ENCODE results near the gene KCNH1.
"Not testable (repeated sequence)": the region's sequence is repeated elsewhere in the genome, so short reads cannot be mapped to it uniquely, and the experiment has no call there.

KCNH1 gene

GRCh38 chr1:210949940-210950546 is 183.9 kb downstream of the KCNH1 start:
- not testable (repeated sequence) for H3K36me3 ChIP-seq (ENCODE audit: control insufficient read depth, insufficient read depth, low read length); H3K9me3 ChIP-seq (ENCODE audit: control insufficient read depth, insufficient read depth, low read length); H3K9ac ChIP-seq (ENCODE audit: low read depth, low read length); H3K27me3 ChIP-seq (ENCODE audit: control insufficient read depth, insufficient read depth, low read length); H3K27ac ChIP-seq (ENCODE audit: low read depth, low read length); H3K4me3 ChIP-seq (ENCODE audit: low read depth, low read length); H3K4me1 ChIP-seq (ENCODE audit: control insufficient read depth, insufficient read depth, low read length)

- Histone ChIP-seq H3K9me3 (ENCODE audit: control insufficient read depth, insufficient read depth, low read length) (no peaks in the 10 kb centered on the region), H3K4me1 (ENCODE audit: control insufficient read depth, insufficient read depth, low read length) (no peaks in the 10 kb centered on the region), H3K9ac (ENCODE audit: low read depth, low read length) (no peak overlapping the region), H3K27ac (ENCODE audit: low read depth, low read length) (no peak overlapping the region), H3K36me3 (ENCODE audit: control insufficient read depth, insufficient read depth, low read length) (no peaks in the 10 kb centered on the region), H3K27me3 (ENCODE audit: control insufficient read depth, insufficient read depth, low read length) (no peaks in the 10 kb centered on the region), H3K4me3 (ENCODE audit: low read depth, low read length) (no peak overlapping the region)
These were observed 184.5 kb downstream of the KCNH1 start for GRCh38 chr1:210949489-210949888.

DNA sequence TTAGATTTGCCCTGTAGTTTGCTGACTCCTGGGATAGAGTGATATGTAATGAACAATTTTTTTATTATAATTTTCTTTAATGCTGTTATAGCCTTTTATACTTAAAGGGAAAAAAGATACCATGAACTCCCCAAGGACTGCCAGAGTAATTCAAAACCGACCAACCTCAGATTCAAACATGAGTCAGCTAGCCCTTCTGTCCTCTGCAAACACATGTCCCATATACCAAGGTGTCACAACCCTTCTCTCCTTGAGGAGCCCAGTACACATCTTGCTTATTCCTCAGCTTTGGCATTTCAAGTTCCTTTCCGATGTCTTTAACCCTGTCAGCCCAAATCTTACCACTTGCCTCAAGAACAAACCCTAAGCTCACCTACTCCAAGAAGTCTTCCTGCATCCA is 184.9 kb downstream of the KCNH1 start:
- Histone ChIP-seq H3K9ac (ENCODE audit: low read depth, low read length) (no peak overlapping the region), H3K36me3 (ENCODE audit: control insufficient read depth, insufficient read depth, low read length) (no peaks in the 10 kb centered on the region), H3K4me1 (ENCODE audit: control insufficient read depth, insufficient read depth, low read length) (no peaks in the 10 kb centered on the region), H3K27me3 (ENCODE audit: control insufficient read depth, insufficient read depth, low read length) (no peaks in the 10 kb centered on the region), H3K27ac (ENCODE audit: low read depth, low read length) (no peak overlapping the region), H3K4me3 (ENCODE audit: low read depth, low read length) (no peak overlapping the region), H3K9me3 (ENCODE audit: control insufficient read depth, insufficient read depth, low read length) (no peaks in the 10 kb centered on the region)

DNA sequence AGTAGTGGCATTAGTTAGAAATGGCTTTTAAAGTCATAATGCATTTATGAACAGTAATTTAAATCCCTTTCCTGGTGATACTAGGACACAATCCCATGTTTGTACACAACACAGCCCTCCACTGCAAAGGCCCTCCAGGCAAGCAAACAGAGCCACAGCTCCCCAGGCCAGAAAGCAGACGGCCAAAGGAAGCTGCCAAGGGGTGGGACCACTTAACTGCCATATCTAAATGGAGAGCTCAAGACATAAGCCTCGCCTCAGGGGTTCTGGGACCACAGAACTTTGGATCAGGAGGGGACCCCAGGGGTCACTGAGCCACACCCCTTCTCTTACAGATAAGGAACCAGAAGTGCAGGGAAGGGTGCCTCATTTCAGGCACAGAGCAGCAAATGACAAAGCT is 189.7 kb downstream of the KCNH1 start:
- Histone ChIP-seq H3K4me3 (ENCODE audit: low read depth, low read length) (no peak overlapping the region), H3K27ac (ENCODE audit: low read depth, low read length) (no peak overlapping the region), H3K36me3 (ENCODE audit: control insufficient read depth, insufficient read depth, low read length) (no peaks in the 10 kb centered on the region), H3K27me3 (ENCODE audit: control insufficient read depth, insufficient read depth, low read length) (no peaks in the 10 kb centered on the region), H3K9ac (ENCODE audit: low read depth, low read length) (no peak overlapping the region), H3K4me1 (ENCODE audit: control insufficient read depth, insufficient read depth, low read length) (no peaks in the 10 kb centered on the region), H3K9me3 (ENCODE audit: control insufficient read depth, insufficient read depth, low read length) (no peaks in the 10 kb centered on the region)

DNA sequence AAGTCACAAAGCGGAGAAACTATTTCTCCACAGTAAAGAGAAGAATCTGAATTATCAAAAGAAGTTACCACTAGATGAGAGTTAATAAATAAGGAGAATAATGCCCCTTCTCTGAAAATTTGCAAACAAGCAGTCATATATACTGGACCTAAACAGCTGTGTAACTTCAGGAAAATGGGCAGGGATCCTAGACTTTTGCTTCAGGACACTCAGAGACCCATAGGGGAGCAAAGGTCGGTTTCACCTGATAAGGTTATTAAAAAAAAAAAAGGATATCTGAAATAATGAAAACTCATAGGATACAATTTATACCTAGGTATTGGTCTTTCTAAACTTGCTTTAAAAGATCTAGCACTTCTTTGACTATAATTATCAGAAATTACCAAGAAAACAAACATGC is 191.4 kb downstream of the KCNH1 start:
- Histone ChIP-seq H3K4me1 (ENCODE audit: control insufficient read depth, insufficient read depth, low read length) (no peaks in the 10 kb centered on the region), H3K9me3 (ENCODE audit: control insufficient read depth, insufficient read depth, low read length) (no peaks in the 10 kb centered on the region), H3K4me3 (ENCODE audit: low read depth, low read length) (no peak overlapping the region), H3K27me3 (ENCODE audit: control insufficient read depth, insufficient read depth, low read length) (no peaks in the 10 kb centered on the region), H3K27ac (ENCODE audit: low read depth, low read length) (no peak overlapping the region), H3K9ac (ENCODE audit: low read depth, low read length) (no peak overlapping the region), H3K36me3 (ENCODE audit: control insufficient read depth, insufficient read depth, low read length) (no peaks in the 10 kb centered on the region)

- no peaks in the 10 kb centered on the region for H3K9me3 ChIP-seq (ENCODE audit: control insufficient read depth, insufficient read depth, low read length)
- H3K27me3 ChIP-seq (ENCODE audit: control insufficient read depth, insufficient read depth, low read length): no peaks in the 10 kb centered on the region
- H3K9ac ChIP-seq (ENCODE audit: low read depth, low read length): no peak overlapping the region
- H3K4me1 ChIP-seq (ENCODE audit: control insufficient read depth, insufficient read depth, low read length): no peaks in the 10 kb centered on the region
- H3K27ac ChIP-seq (ENCODE audit: low read depth, low read length): no peak overlapping the region
- no peak overlapping the region for H3K4me3 ChIP-seq (ENCODE audit: low read depth, low read length)
- H3K36me3 ChIP-seq (ENCODE audit: control insufficient read depth, insufficient read depth, low read length): no peaks in the 10 kb centered on the region
These were observed 193.8 kb downstream of the KCNH1 start for GRCh38 chr1:210940081-210940617.

- Histone ChIP-seq H3K4me3 (ENCODE audit: low read depth, low read length) (no peak overlapping the region), H3K27ac (ENCODE audit: low read depth, low read length) (no peak overlapping the region), H3K9ac (ENCODE audit: low read depth, low read length) (no peak overlapping the region), H3K9me3 (ENCODE audit: control insufficient read depth, insufficient read depth, low read length) (no peaks in the 10 kb centered on the region), H3K4me1 (ENCODE audit: control insufficient read depth, insufficient read depth, low read length) (no peaks in the 10 kb centered on the region), H3K27me3 (ENCODE audit: control insufficient read depth, insufficient read depth, low read length) (no peaks in the 10 kb centered on the region), H3K36me3 (ENCODE audit: control insufficient read depth, insufficient read depth, low read length) (no peaks in the 10 kb centered on the region)
These were observed 195.5 kb downstream of the KCNH1 start for GRCh38 chr1:210938416-210938925.

DNA sequence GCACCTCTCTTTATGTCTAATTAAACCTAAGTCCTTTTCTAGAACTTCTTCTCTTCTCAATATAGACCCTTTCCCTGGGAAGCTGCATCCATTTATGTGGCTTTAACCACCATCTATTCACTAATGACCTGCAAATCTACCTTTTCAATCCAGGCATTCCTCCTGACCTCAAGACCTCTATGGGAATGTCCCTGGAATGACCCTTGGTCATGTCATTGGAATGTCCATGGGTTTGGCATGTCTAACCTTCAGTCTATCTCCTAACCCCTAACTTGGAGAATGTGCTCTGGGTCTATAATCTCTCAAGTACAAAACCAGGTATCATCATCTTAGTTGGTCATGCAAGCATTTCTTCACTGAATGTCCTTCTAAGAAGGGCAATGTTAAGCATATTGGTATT is 196.1 kb downstream of the KCNH1 start:
- Histone ChIP-seq H3K4me1 (ENCODE audit: control insufficient read depth, insufficient read depth, low read length) (no peaks in the 10 kb centered on the region), H3K27me3 (ENCODE audit: control insufficient read depth, insufficient read depth, low read length) (no peaks in the 10 kb centered on the region), H3K27ac (ENCODE audit: low read depth, low read length) (no peak overlapping the region), H3K4me3 (ENCODE audit: low read depth, low read length) (no peak overlapping the region), H3K9me3 (ENCODE audit: control insufficient read depth, insufficient read depth, low read length) (no peaks in the 10 kb centered on the region), H3K36me3 (ENCODE audit: control insufficient read depth, insufficient read depth, low read length) (no peaks in the 10 kb centered on the region), H3K9ac (ENCODE audit: low read depth, low read length) (no peak overlapping the region)

DNA sequence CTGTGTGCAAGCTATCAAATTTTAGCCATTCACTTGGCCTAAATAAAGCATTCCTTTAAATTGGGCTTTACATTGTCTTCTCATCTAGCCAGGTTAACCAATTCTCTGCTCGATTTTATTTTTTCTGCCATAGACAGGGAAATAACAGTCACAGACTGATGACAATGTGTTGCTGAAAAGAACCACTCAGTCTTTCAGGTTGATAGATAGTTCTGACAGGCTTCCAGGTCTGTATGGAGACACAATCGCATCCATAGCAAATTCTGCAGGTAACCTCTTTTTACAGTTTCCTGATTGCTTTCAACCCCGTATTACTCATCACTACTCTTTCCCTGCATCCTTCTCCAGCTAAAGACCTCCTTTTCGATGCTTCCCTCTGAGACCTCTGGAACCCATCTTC is 198.0 kb downstream of the KCNH1 start:
- H3K9ac ChIP-seq (ENCODE audit: low read depth, low read length): no peak overlapping the region
- H3K36me3 ChIP-seq (ENCODE audit: control insufficient read depth, insufficient read depth, low read length): no peaks in the 10 kb centered on the region
- H3K9me3 ChIP-seq (ENCODE audit: control insufficient read depth, insufficient read depth, low read length): no peaks in the 10 kb centered on the region
- H3K4me1 ChIP-seq (ENCODE audit: control insufficient read depth, insufficient read depth, low read length): no peaks in the 10 kb centered on the region
- H3K27me3 ChIP-seq (ENCODE audit: control insufficient read depth, insufficient read depth, low read length): no peaks in the 10 kb centered on the region
- H3K27ac ChIP-seq (ENCODE audit: low read depth, low read length): no peak overlapping the region
- no peak overlapping the region for H3K4me3 ChIP-seq (ENCODE audit: low read depth, low read length)

DNA sequence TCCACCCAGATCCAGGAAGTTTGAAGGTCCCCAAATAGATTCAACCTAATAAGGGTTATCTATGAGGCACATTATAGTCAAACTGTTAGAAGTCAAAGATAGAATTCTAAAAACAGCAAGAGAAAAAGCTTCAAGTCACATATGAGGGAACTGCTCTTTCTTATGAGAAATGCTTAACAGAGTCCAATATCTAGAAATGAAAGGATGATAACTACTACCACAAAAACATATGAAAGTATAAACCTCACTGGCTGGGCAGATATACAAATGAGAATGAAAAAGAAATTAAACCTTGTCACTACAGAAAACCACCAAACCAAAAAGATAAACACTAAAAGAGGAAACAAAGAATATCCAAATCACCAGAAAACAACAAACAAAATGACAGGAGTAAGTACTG is 201.8 kb downstream of the KCNH1 start:
- Histone ChIP-seq H3K36me3 (ENCODE audit: control insufficient read depth, insufficient read depth, low read length) (no peaks in the 10 kb centered on the region), H3K4me1 (ENCODE audit: control insufficient read depth, insufficient read depth, low read length) (no peaks in the 10 kb centered on the region), H3K9me3 (ENCODE audit: control insufficient read depth, insufficient read depth, low read length) (no peaks in the 10 kb centered on the region), H3K27ac (ENCODE audit: low read depth, low read length) (no peak overlapping the region), H3K9ac (ENCODE audit: low read depth, low read length) (no peak overlapping the region), H3K27me3 (ENCODE audit: control insufficient read depth, insufficient read depth, low read length) (no peaks in the 10 kb centered on the region), H3K4me3 (ENCODE audit: low read depth, low read length) (no peak overlapping the region)

DNA sequence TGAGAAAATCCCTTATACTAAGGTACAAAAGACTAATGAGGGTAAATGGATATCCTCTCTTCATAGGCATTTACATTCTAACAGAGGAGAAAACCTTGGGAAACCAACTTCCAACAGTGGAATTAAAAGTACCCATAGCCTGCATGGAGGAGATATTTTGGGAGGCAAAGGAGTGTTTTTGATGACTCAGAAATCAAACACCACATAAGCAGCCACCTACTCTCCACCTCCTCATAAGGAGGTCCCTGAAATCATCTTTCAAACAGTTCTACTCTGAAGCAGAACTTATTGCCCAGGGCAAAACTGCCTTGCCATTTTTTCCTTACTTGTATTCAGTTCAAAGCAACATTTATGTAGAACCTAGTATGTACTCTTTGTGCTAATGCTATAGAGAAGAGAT is 211.3 kb downstream of the KCNH1 start:
- H3K36me3 ChIP-seq (ENCODE audit: control insufficient read depth, insufficient read depth, low read length): no peaks in the 10 kb centered on the region
- no peaks in the 10 kb centered on the region for H3K27me3 ChIP-seq (ENCODE audit: control insufficient read depth, insufficient read depth, low read length)
- H3K9me3 ChIP-seq (ENCODE audit: control insufficient read depth, insufficient read depth, low read length): no peaks in the 10 kb centered on the region
- peaks cover 4% of the 10 kb centered on the region; the same call in 1 of the 2 replicates for H3K4me1 ChIP-seq (ENCODE audit: control insufficient read depth, insufficient read depth, low read length)
- no peak overlapping the region for H3K4me3 ChIP-seq (ENCODE audit: low read depth, low read length)
- no peak overlapping the region for H3K27ac ChIP-seq (ENCODE audit: low read depth, low read length)
- H3K9ac ChIP-seq (ENCODE audit: low read depth, low read length): no peak overlapping the region
